ENCODE results near the gene PPP3R2. TPM values are rescaled to one million over a fixed set of nuclear protein-coding genes. Genes with fewer than 3 reads are reported as not detected.

Gene PPP3R2
- polyA plus RNA-seq, 1 experiment, result not detected

DNA sequence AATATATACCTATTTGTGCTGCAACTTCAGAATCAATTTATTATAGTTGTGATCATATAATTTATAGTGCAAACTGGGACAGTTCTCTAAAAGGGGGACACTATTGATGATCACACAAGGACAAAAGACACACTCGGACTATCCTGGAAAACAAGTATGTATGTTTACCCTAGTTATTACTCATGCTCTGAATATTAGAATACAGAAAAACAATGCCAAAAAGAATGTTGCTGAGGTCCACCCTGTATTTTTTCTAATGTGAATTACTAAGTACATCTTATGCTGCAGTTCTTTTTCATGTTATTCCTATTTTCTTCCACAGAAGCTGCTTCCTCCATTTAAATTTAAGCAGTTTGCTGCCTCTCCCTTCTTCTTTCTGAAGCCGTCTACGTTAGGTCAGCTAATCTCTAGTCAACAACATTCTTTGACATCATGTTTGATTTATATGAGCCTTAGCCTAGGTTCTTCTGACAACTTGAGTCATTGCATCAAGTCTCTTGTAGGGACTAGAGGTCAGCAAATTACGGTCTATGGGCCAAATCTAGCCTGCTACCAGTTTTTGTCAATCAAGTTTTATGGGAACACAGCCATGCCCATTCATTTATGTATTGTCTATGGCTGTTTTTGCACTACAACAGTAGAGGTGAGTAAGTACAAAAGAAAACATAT is 40.1 kb upstream of the PPP3R2 start:
- DNase-seq (ENCODE audit: low read depth), result no peak
- TF ChIP-seq, protein P1, sequence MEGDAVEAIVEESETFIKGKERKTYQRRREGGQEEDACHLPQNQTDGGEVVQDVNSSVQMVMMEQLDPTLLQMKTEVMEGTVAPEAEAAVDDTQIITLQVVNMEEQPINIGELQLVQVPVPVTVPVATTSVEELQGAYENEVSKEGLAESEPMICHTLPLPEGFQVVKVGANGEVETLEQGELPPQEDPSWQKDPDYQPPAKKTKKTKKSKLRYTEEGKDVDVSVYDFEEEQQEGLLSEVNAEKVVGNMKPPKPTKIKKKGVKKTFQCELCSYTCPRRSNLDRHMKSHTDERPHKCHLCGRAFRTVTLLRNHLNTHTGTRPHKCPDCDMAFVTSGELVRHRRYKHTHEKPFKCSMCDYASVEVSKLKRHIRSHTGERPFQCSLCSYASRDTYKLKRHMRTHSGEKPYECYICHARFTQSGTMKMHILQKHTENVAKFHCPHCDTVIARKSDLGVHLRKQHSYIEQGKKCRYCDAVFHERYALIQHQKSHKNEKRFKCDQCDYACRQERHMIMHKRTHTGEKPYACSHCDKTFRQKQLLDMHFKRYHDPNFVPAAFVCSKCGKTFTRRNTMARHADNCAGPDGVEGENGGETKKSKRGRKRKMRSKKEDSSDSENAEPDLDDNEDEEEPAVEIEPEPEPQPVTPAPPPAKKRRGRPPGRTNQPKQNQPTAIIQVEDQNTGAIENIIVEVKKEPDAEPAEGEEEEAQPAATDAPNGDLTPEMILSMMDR (IDR thresholded peaks at IDR 0.05; ENCODE audit: insufficient read depth, low read depth, low read length), result no peak
- Histone ChIP-seq H3K36me3 (ENCODE audit: control insufficient read depth, insufficient read depth, low read length) (no peaks in the 10 kb centered on the region), H3K27me3 (ENCODE audit: control insufficient read depth, insufficient read depth, low read length) (no peaks in the 10 kb centered on the region), H3K4me3 (ENCODE audit: low read depth, low read length) (no peak overlapping the region)
- CTCF ChIA-PET, result interaction anchor here (2.2 kb wide), 1 partner anchor 10 kb away, joined by 4 read pairs; no protein-coding TSS in a partner anchor
- POLR2A ChIA-PET, result interaction anchor here (0.6 kb wide), 1 partner anchor 945 kb away, joined by 3 read pairs; no protein-coding TSS in a partner anchor

DNA sequence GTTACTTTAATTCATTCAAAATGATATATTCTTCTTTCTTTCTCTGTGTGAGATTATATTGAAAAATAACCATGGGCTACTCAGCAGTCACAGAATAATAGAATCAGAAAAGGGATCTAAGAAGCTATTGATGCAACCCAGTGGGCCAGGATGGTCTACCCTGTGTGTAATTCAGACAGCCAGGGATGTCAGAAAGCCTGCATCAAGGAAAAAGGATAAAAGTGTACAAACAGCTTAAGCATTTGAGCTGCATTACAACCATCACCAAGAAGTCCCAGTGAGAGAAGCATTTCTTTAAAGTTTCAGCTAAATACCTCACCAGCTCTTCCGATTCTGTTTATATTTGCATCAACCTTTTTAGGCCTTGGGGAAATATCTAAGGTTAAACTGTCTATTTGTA is 37.8 kb upstream of the PPP3R2 start:
- ChIA-PET POLR2A (no interaction called here), CTCF (no interaction called here)
- TF ChIP-seq, protein P1 (IDR thresholded peaks at IDR 0.05; ENCODE audit: insufficient read depth, low read depth, low read length), result no peak

GRCh38 chr9:101631892-101632291 is 37.1 kb upstream of the PPP3R2 start:
- TF ChIP-seq, protein P1 (IDR thresholded peaks at IDR 0.05; ENCODE audit: insufficient read depth, low read depth, low read length), result no peak
- Histone ChIP-seq H3K36me3 (ENCODE audit: control insufficient read depth, insufficient read depth, low read length) (no peaks in the 10 kb centered on the region), H3K27me3 (ENCODE audit: control insufficient read depth, insufficient read depth, low read length) (no peaks in the 10 kb centered on the region), H3K4me3 (ENCODE audit: low read depth, low read length) (no peak overlapping the region)
- CTCF ChIA-PET, result no interaction called here
- DNase-seq (ENCODE audit: low read depth), result no peak
- POLR2A ChIA-PET, result no interaction called here

More for the DNA sequence above, 37.8 kb upstream of the PPP3R2 start:
- Histone ChIP-seq H3K36me3 (ENCODE audit: control insufficient read depth, insufficient read depth, low read length) (no peaks in the 10 kb centered on the region), H3K27me3 (ENCODE audit: control insufficient read depth, insufficient read depth, low read length) (no peaks in the 10 kb centered on the region), H3K4me3 (ENCODE audit: low read depth, low read length) (no peak overlapping the region)
- no peak for DNase-seq (ENCODE audit: low read depth)

- Histone ChIP-seq H3K4me3 (ENCODE audit: low read depth, low read length) (no peak overlapping the region), H3K36me3 (ENCODE audit: control insufficient read depth, insufficient read depth, low read length) (no peaks in the 10 kb centered on the region), H3K27me3 (ENCODE audit: control insufficient read depth, insufficient read depth, low read length) (no peaks in the 10 kb centered on the region)
- ChIA-PET CTCF (no interaction called here), POLR2A (interaction anchor here (0.6 kb wide), 1 partner anchor 25 kb away, joined by 3 read pairs; no protein-coding TSS in a partner anchor)
- TF ChIP-seq, protein P1 (IDR thresholded peaks at IDR 0.05; ENCODE audit: insufficient read depth, low read depth, low read length), result no peak
- DNase-seq (ENCODE audit: low read depth), result no peak
These were observed 34.9 kb upstream of the PPP3R2 start for GRCh38 chr9:101629636-101630035.

GRCh38 chr9:101628173-101628572 is 33.4 kb upstream of the PPP3R2 start:
- ChIA-PET POLR2A (no interaction called here), CTCF (no interaction called here)
- Histone ChIP-seq H3K4me3 (ENCODE audit: low read depth, low read length) (no peak overlapping the region), H3K27me3 (ENCODE audit: control insufficient read depth, insufficient read depth, low read length) (no peaks in the 10 kb centered on the region), H3K36me3 (ENCODE audit: control insufficient read depth, insufficient read depth, low read length) (no peaks in the 10 kb centered on the region)
- DNase-seq (ENCODE audit: low read depth), result no peak
- TF ChIP-seq, protein P1 (IDR thresholded peaks at IDR 0.05; ENCODE audit: insufficient read depth, low read depth, low read length), result no peak
